HG03565 (cell line): Measurements from ENCODE around the gene SULT1C4.
"Not testable (repeated sequence)": the region's sequence is repeated elsewhere in the genome, so short reads cannot be mapped to it uniquely, and the experiment has no call there.

Experiments
- ATAC-seq: cut with Tn5 transposase; IDR thresholded peaks from one replicate; pipeline ENCODE4 v1.9.1; 2021; ENCODE audit warnings: mild to moderate bottlenecking, moderate library complexity; ENCODE audit not compliant: unreplicated experiment

The SULT1C4 gene

DNA sequence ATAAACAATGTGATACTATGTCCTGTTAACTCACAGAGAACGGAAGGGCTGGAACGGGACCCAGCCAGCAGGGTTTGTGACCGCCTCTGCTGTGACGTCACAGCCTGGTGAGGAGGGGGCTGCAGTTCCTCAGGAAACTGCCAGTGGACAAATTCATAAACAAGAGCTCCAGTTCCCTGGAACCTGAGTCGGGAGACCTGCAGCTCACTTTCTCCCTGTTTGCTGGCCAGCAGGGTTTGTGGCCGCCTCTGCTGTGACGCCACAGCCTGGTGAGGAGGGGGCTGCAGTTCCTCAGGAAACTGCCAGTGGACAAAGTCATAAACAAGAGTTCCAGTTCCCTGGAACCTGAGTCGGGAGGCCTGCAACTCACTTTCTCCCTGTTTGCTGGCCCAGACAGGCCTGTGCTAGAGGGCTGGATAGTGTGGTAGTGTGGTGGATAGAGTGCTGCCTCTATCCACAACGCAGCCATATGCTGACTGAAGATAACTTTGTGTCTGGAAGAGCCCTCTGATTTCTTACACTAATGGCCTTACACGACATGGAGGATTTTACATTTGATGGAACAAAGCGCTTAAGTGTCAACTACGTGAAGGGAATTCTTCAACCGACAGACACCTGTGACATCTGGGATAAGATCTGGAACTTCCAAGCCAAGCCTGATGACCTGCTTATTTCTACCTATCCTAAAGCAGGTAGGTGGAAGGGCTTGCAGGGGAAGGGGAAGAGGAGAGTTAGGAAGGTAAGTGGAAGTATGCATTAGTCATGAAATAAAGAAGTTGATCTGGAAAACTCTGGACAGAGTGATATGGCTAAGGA, at the start of gene SULT1C4:
Gene SULT1C4 (plus strand): TSS at position 140 of the 816 bp plus-strand sequence. CDS start 384 bp downstream, at position 524.
- no peak for ATAC-seq

DNA sequence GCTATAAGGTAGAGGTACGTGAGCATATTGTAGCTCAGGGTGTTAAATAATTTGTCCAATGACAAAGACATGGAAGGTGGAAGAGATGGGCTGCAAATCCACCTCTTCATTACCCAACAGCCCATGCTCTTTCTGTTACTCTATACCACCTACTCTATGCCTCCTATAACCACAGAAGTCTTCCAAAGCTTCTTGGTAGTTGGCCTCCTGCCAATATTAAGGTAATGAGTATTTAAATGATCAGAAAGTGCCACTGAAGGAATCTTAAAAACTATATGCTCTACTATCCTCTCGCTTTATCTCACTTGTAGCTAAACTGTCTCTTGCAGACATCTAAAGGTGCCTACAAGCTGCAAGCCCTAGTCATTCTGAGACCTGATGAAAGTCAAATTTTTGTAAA, 48.0 kb upstream of the SULT1C4 start:
- no peak for ATAC-seq

DNA sequence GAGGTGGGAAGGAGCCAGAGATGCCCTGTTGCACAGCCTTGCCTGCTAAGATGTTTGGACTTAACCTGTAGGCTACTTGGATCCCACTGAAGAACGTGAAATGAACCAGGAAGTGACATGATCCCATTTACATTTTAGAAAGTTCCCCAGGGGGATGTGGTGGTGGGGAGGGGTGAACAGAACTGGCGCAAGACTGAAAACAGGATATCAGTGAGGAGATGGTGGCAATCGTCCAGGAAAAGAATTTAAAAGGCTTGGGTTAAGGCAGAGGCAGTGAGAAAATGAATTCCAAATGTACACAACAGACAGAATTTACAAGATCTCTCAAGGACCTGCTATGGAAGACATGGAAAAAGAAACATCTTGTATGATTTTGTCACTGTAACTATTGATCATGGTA, 46.8 kb upstream of the SULT1C4 start:
- no peak for ATAC-seq

DNA sequence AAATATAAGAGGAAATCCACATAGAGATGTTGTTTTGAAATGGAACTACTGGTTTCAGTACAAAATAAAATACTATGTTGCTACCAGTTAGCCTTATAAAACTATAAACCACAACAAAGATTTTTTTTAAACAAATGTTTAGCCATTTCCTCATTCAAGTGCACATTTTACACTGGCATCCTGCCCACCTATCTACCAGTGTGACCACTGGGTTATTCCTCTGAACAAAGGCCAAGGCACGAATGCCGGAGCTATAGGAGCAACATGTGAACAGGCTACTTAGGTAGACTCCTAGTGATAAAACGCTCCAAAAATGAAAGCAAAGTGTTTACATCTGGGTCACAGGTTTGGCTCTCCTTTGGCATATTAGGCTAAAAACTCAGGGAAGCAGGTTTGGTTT, 31.8 kb upstream of the SULT1C4 start:
- no peak for ATAC-seq

DNA sequence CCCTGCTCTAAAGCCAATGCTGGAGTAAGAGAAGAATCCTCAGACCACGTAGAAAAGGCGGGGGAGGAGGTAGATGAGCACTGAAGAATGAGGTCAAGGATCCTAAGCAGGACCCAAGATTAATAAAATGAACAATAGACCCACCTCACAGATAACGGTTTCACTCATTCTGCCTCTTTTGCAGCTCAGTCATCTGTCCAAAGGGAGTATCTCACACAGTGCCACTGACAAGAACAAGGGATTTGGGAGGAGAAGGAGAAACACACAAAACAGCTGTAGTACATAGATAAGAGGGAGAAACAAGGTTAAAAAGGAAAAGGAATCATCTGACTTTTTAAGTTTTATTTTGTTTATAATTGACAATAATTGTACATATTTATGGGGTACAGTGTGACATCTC, 30.9 kb upstream of the SULT1C4 start:
- no peak for ATAC-seq

DNA sequence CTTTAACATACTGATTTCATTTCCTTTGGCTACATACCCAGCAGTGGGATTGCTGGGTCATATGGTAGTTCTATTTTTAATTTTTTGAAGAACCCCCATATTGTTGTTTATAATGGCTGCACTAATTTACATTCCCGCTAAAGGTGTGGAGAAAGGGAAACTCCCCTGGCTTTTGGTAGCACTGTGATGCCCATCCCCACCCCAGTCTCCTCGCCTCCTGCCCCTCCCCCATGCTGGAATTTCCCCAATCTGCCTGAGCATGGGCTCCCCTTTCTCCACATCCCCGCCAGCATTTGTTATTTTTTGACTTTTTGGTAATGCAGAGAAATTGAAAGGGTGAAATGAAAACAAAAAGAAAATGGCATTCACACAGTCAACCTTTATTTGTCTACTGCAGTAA, 30.0 kb upstream of the SULT1C4 start:
- ATAC-seq = no peak

DNA sequence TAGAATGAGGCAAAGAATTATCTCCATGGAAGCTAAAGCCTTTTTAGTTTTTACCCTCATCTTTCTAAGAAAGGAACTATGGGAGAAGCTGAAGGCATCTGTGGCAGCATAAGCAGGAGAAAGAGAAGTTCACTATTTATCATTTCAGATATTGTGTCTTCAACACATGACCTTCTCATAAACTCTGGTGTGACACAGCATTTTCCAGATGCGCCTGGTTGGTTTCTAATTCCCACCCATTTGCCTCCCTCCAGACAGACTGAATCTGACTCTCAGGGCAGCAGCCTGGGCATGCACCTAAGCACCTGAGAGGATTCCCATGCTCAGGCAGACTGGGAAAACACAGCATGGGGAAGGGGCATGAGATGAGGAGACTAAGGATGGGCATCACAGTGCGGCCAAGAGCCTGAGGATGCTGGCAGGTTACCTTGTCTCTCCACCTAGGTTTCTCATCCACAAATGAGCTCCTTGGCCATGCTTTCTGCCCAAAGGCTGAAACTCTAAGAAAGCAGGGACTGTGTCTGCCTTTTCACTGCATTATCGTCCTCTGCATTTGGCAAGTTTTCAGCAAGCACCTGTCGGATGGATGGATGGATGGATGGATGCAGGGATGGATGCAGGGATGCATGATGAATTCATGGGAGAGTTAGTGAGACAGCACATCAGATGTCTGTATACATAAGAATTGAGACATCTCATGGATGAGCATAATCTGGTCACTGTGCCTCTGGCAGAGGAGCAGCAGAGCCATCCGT, 28.8 kb upstream of the SULT1C4 start:
- no peak for ATAC-seq

DNA sequence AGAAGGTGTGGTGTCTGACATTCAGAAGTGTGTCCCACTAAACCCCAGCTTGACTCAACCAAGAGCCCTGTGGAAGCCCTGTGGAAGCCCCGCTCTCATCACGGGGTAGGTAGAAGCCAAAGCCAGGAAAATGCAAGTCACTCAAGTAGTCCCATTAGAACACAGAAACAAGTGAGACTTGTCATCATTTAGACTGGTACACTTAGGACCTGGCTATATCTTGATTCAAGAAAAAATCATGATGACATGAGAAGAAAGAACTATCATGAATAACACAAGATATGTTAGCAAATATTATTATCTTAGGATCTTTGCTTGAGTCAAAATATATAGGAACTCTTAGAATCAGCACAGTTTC, 28.2 kb upstream of the SULT1C4 start:
- ATAC-seq = no peak

DNA sequence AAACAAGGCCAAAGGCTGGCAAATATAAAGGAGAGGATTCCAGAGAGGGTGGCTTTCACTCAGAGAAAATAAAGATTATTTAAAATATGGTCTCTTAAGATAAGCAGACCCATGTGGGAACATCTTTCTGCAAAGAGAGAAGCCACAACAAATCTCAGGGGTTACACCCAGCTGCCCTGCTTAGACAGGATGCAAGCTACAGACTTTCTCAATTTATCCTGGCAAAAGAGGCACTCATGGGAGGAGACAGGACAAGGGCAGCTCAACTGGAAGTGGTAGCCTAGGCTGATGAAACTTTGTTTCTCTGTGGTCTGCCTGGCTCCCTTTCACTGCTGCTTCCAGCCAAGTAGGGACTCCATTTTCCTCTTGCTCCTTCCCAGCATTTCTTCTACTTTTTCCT, 25.9 kb upstream of the SULT1C4 start:
- no peak for ATAC-seq

DNA sequence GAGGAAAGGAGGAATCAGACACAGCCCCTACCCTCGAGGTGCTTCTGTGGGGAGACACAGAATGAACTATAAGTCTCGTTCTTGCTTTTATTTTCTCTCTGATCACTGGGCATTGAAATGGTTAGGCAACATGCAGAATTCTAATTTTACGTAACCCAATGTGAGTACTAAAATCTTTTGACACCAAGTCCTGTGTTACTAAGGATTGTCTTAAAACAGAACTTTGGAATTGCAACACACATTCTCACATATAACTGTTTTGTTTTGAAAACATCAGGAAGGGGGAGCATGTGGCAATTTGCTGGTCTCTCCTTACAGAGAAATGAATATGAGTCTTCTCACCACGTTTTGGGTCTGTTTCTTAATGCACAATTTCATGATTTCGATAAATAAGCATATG, 23.6 kb upstream of the SULT1C4 start:
- ATAC-seq = no peak

DNA sequence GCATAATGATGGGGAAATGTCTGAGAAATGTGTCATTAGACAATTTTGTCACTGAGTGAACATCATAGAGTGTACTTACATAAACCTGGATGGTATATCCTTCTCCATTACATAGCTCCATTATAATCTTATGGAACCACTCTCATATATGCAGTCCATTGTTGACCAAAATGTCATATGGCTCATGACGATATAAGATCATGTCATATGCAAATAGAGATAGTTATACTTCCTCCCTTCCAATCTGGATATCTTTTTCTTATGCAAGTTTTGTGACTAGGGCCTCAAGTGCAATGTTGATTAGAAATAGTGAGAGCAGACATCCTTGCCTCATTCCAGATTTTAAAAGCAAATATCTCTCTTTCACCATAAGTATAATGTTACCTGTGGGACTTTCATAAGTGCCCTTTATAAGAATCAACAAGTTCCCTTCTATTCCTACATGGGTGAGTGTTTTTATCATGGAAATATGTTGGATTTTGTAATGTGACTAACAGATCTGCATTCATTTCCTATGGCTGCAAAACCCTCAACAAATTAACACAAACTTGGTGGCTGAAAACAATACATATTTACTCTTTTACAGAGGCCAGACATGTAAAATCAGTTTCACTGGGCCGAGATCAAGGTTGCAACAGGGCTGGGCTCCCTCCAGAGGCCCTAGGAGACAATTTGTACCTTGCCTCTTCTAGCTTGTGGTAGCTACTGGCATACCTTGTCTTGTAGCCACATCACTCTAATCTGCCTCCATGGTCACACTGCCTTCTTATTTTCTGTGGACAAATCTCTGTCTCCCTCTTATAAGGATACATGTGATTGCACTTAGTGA, 21.6 kb upstream of the SULT1C4 start:
- ATAC-seq = no peak

DNA sequence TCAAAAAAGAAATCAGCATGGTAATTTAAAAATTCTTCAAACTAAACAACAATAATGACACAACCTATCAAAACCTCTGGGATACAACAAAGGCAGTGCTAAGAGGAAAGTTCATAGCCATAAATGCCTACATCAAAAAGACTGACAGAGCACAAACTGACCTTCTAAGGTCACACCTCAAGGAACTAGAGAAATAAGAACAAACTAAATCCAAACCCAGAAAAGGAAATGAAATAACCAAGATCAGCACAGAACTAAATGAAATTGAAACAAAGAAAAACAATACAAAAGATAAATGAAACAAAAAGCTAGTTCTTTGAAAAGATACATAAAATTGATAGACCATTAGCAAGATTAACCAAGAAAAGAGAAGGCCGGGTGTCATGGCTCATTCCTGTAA, 18.4 kb upstream of the SULT1C4 start:
- ATAC-seq = not testable (repeated sequence)

DNA sequence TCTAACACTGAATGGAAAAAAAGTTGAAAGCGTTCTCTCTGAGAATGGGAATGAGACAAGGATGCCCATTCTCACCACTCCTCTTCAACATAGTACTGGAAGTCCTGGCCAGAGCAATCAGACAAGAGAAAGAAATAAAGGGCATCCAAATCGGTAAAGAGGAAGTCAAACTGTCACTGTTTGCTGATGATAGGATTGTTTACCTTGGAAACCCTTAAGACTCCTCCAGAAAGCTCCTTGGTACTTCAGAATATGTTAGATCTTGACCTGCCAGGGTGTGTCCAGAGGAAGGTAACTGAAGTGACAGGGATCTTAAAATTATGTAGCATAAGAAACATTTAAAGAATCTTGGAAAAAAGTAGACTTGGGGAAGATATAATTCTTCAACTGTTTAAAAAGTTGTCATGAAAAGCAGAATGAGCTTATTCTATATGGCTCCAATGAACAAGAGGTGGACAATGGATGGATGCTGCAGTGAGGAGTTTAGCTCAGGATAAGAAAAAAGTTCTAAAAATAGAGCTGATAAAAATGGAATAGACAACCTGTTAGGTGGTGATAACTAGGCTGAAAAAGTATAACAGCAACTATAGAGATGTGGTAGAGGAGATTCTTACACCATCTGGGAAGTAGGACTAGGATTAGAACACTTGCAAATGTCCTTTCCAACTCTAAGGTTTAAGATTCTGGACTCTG, 16.8 kb upstream of the SULT1C4 start:
- no peak for ATAC-seq

DNA sequence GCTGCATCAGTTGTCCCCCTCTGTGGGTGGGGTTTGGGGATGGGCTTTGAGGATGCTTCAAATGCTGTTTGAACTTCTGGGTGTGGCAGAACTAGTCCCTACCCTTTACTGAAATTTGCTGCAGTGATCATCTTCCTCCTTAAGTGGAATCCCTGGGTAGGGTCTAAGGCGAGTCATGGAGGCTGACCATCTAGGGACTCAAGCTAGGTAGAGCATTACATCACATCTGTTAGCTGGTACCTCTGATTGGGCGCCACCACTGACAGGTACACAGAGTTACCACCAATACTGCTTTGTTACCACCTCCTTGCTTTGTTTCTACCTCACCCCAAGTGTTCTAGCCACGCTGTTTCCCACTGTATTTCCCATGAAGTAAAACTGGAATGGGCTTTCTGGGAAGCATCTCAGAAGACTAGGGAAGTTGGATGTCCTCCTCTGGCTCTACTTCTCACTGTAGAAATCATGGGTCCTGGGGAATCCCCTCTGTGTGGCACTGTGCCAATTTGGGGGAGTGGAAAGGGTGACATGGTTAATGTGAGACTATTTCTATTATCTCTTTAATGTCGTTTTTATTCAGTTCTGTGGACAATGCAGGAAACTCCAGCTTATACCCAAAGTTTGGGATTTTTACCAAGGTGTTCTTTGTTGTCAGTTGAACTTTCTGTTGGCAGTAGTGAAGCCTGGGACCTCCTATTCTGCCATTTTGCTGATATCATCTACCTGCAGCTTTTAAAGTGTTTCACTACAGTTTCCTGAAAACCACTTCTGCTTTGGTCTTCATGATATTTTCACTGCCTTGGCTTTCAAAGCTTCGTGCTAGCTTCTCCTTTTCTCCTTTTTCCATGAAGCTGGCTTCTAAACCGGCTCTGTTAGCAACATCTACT, 14.5 kb upstream of the SULT1C4 start:
- ATAC-seq = peak; percentile 41

DNA sequence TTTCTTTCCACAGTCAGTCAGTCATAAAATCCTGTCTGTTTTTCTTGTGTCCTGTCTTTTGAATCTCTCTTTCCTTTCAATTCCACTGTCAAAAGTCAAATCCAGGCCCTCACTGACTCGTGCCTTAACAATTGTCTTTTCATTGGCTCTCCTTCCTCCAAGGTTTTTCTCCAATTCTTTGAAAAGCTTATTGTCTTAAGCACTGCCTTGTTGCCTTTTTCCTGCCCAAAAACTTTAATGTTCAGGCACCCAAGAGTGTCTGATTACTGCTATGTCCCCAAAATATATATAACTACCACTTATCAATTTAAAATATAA, 13.9 kb upstream of the SULT1C4 start:
- ATAC-seq = no peak

DNA sequence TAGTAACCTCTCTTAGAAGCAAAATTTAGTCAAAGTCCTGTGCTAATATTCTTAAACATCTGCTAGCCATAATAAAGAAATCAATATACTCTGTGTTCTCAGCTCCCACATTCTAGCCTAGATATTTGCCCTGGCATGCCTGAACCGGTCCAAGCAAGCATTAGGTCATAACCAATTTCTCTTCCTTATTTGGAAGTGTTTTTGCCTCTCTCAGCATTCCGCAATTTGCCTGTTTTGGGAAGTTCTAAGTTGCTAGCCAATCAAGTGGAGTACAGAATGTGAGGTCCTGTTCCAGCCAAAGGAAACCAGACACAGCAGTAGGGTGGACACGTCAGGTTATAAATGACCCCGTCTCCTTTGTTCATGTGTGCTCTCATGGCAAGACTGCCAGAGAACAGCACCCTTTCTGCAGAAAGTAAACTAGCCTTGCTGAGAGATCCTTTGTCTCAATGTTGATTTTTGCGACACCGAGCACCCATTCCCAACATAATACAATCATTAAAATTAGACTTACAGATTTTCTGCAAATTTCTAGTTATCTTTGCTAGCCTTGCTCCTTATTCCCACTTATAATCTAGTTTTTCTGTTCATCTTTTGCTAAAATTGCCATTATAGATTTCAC, 13.0 kb upstream of the SULT1C4 start:
- no peak for ATAC-seq

DNA sequence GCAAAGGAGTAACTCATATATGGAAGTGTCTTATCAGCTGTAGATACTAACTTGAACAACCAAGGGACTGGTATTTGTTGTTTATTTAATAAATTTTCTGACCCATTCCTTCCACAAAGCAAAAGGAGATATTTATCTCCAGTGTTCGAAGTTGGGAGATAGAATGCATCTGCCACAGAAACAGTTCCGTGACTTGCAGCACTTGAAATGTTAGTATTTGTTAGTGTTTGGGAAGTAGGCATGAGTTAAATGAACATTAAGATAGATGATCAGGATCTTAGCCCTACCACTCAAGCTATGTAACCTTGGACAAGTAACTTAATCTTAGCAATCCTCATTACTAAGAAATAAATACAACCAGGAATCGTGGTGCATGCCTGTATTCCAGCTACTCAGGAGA, 12.1 kb upstream of the SULT1C4 start:
- ATAC-seq = no peak

DNA sequence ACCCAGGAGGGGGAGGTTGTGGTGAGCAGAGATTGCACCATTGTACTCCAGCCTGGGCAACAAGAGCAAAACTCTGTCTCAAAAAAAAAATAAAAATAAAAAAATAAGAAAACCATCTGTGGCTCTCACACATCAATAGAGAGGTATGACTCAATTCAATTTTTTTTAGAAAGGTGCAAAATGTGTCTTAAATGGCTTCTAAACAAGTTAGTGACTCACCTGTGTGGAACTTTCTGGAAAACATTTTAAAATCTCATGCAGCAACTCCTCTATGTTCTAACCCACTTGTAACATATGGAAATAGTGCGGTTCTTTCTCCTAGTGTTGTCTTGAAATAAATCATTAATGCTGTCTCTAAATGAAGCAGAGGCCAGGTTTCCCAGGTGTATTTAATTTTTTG, 10.7 kb upstream of the SULT1C4 start:
- no peak for ATAC-seq

DNA sequence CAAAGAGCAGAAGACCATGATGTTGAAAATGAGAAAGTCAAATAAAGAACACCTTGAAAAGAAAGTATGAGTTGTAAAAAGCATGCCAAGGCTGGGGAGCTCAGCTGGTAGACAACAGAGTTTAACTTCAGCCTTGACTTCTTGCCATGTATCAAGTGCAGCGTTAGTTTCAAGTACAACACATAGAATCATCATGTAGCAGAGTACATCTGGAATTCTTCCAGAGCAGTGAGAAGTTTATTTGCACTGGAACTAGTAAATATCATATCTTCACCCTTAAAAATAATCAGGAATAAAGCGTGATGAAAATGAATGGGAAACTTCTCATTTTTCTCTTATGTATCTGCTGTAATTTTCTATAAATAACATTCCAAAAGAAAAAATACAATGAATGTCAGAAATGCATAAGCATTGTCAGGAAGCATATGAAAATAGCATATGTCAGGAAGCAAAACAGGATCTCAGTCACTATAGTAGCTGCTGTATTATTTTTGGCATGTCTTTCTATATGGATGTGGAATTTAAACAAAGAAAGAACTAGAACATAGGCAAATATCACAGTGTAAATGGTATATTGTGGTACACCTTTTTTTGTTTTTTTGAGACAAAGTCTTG, 10.1 kb upstream of the SULT1C4 start:
- ATAC-seq = no peak
